HG03097 (cell line): Measurements from ENCODE around the gene PFAS.
"Not testable (repeated sequence)": the region's sequence is repeated elsewhere in the genome, so short reads cannot be mapped to it uniquely, and the experiment has no call there.

Source experiments
- ATAC-seq: cut with Tn5 transposase; IDR thresholded peaks from one replicate; pipeline ENCODE4 v1.9.1; 2021; ENCODE audit not compliant: unreplicated experiment, low FRiP score

The PFAS gene

DNA sequence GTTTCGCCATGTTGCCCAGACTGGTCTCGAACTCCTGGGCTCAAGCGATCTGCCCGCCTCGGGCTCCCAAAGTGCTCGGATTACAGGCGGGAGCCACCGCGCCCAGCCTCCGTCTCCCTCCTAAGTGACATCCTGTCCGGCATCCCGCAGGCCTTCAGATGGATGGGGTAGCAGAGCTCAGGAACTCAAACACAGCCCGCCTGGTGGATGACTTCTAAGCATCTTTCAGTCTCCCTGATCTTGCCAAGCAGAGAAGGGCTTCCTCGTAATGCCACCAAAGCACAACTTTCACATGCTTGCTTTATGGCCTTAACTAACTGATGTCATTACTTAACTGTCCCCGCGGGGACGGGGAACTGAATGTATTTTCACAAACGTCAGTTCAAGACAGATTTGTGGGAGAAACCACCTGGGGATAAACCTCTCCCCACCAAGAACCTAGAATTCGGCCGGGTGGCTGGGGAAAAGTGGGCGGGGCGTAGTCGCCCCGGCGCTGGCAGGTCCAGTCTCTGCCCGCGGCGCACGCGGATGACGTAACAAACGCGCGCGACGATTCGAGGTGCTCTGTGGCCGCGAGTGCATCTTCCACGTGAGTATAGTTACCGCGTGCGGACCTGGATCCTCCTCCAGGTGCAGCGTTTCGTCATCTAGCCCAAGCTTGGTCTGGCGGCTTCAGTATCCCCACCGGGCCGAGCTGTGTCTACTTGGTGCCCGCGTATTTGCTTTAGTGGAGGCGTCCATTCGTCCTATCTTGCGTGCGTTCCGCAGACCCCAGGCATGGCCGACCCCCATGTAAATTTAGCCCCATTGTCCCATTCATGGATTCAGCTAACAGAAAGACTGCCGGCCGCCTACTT, at the start of gene PFAS:
TSS of gene PFAS (plus strand) at position 539 of the 857 bp plus-strand sequence. CDS start 4,649 bp downstream, outside the sequence.
- ATAC-seq, result peak; percentile 50

DNA sequence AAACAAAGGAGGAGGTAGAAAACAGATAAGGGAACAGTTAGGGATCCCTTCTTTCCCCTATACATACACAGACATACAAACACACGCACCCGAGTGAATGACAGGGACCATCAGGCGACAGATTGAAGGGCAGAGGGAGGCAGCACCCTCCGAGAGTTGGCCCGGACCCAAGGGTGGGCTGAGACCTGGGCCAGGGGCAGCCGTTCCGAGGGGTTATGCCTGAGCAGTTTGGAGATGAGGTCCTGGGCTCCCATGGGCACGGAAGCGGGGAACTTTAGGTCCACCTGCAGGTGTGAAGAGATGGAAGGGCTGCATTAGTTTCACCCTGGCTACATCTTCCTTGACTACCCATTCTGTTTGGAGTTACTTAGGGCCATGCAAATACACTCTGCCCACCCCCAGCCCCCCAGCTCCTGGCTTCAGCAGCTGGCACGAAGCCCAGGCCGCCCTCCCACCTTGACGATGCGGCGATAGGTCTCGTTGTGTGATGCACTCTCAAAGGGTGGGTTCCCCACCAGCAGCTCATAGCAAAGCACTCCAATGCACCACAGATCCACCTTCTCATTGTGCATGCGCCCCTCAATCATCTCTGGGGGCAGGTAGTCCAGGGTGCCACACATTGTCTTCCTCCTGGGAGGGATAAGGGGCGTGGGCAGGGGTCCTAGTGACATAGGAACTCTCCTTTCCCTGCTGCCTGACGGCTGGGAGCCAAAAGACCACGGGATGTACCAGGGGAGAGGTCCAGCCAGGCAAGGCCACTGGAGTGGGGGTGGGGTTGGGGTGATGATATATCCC, 44.1 kb upstream of the PFAS start:
- no peak for ATAC-seq

- no peak for ATAC-seq
Measured at GRCh38 chr17:8206536-8206935, 42.6 kb upstream of the PFAS start.

GRCh38 chr17:8209907-8210760, 39.0 kb upstream of the PFAS start, which contains the start of gene AURKB:
AURKB (minus strand) TSS chr17:8210575; CDS start chr17:8210224, 351 bp downstream.
- peak; percentile 69 for ATAC-seq

DNA sequence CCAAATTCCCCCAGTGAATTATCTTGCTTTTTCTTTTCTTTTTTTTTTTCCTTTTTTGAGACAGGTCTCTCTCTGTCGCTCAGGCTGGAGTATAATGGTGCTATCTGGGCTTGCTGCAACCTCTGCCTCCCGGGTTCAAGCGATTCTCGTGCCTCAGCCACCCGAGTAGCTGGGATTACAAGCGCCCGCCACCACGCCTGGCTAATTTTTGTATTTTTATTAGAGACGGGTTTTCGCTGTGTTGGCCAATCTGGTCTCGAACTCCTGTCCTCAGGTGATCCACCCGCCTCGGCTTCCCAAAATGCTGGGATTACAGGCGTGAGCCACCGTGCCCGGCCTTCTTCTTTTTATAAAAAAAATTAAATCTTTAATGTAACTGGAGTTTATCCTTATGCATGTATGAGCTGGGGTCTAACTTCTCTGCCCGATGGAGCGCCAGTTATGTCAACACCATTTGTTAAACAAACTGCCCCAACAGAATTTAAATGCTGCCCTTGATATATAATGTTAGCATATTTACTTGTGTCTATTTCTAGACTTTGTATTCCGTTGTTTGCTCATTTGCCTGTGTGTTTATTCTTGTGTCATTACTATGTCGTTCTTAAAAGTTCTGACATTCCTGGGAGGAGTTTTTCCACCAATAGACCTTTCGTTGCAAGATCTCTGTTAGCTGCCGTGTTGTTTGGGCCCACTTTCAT, 38.2 kb upstream of the PFAS start:
- ATAC-seq, result no peak

DNA sequence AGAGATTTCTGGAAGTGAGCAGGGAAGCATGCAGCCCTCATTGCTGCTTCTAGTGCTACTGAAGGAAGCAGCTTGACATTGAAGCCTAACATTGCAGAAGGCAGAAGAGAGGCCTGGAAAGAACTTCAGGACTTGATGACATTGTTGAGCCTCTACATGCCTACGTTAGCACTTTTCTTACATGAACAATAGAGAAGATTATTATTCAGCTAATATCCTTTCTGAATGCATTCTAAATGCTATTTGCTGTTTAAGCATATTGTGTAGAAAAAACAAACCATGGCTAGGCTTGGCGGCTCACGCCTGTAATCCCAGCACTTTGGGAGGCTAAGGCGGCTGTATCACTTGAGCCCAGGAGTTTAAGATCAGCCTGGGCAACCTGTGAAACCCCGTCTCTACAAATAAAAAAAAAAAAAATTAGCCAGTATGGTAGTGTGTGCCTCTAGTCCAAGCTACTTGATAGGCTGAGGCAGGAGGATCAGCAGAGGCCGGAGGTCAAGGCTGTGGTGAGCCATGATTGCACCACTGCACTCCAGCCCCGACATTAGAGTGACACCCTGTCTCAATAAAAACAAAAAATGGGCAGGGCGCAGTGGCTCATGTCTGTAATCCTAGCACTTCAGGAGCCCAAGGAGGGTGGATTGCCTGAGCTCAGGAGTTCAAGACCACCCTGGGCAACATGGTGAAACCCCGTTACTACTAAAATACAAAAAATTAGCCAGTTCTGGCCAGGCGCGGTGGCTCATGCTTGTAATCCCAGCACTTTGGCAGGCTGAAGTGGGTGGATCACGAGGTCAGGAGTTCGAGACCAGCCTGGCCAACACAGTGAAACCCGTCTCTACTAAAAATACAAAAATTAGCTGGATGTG, 36.5 kb upstream of the PFAS start:
- ATAC-seq, result no peak

- not testable (repeated sequence) for ATAC-seq
Measured at GRCh38 chr17:8214000-8214399, 35.1 kb upstream of the PFAS start.

DNA sequence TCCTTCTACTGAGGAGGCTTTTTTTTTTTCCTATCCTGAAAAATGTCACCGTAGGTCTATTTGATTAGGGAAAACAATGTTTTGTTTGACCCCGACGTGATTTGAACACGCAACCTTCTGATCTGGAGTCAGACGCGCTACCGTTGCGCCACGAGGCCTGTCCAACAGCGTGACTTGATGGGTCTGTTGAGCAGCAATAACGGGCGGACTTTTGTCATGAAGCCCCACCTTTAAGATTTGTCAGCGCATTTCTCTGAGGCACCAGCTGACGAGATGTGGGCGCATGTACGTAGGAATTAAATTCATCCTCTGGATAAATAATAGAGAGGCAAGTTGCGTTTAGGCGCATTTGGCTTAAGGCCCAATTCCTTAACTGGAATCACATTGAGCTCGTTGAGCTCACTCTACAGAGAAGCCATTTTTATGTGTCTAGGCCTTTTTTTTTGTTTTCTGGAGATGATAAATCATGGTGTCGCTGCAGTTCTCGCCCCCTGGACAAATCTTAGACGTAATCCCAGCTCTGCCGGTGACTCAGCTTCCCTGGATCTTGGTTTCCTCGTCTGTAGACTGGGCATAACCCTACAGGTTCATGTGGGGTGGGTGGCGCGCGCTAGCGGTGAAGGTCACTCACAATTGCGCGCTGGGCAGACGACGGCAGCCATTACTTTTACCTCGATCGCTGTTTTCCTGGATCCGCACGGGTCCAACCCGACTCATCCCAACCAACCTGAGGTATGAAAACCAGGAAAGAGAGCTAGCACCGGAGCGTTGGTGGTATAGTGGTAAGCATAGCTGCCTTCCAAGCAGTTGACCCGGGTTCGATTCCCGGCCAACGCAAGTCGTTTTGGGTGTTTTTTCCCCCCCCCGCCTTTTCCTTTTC, 28.1 kb upstream of the PFAS start:
- ATAC-seq, result no peak

GRCh38 chr17:8221663-8222379, 27.3 kb upstream of the PFAS start:
- ATAC-seq, result peak; percentile 46

DNA sequence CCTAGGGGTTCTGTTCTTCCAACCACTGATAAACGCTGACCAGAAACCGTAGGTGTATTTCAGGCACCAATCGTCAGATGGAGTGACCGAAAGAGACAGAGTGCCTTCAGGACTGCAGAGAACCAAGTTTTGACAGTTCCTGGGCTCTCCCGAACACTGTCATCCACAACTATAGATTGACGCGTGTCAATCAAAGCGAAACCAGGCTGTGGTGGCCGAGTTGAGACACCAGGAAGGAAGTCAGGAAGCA, 26.8 kb upstream of the PFAS start:
- peak; percentile 17 for ATAC-seq

DNA sequence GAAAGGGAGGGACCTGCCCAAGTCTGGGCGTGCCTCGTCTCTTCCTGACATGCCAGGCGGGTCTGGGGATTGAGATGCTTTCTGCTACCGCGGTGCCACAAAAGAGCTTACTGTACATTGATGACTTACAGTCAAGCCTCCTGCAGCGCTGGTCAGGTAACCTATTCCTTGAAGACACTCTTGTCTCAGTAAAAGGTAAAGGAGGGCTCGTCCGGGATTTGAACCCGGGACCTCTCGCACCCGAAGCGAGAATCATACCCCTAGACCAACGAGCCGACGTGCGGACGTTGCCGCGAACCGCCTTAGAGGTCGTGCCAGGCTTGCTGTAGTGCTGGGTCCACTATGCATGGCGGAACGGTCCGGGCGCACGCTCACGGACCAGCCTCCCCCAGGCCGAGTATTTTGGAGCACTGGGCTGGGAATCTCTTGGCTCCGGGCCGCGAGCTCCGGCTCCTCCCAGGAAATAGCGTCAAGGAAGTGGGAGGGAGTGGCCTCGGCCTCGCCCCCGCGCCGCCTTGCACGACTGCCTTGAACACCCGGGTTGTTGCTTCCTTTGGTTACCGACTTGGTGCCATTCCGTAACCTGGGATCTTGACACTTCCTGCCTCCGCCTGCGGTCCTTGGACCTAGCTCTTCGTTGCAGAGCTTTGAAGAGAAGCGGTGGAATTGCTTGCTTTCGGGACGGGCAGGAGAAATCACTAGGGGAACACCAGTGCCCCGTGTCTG, 26.3 kb upstream of the PFAS start:
- ATAC-seq, result peak; percentile 33

- peak; percentile 0 for ATAC-seq
Measured at GRCh38 chr17:8223356-8224126, 25.5 kb upstream of the PFAS start.

- ATAC-seq, result no peak
Measured at GRCh38 chr17:8224891-8225812, 23.9 kb upstream of the PFAS start.

DNA sequence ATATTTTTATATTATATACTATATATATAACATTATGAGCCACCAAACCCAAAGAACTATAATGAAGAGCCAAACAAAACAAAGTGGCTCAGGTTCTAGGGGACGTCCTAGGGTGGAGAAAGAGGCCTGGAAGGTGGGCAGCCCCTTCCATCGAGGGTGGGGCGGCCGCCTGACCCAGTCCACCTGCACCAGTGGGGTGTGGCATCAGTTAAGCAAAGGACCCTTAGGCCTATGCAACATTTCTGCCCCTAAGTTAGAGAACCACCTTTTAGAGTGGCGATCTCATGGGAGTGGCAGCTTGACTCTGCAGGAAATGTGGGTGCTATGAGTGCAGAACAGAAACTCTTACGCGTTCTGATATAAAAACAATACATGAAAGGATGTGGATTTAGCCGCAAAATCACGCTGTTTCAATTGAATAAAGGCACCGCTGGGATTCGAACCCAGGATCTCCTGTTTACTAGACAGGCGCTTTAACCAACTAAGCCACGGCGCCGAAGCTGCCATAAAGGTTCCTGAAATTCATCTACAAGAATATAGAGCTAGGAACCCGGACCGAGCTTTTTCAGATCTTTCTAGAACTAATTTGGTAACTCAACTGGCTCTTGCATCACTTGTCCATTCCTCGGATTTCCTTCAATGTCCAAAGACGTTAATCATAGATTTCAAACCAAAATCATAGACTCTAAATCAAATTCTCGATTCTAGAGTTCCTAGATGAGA, 23.1 kb upstream of the PFAS start:
- ATAC-seq, result no peak
